ENCODE data around the gene LURAP1L. TPM values are rescaled to one million over a fixed set of nuclear protein-coding genes. Genes with fewer than 3 reads are reported as not detected.
A peak's percentile ranks its signal among the peaks of the same experiment; 100 is the strongest.

Gene LURAP1L
- total RNA-seq, 6 donors from 2014 or later = 25.4 to 59.7 (median 33.6) TPM

DNA sequence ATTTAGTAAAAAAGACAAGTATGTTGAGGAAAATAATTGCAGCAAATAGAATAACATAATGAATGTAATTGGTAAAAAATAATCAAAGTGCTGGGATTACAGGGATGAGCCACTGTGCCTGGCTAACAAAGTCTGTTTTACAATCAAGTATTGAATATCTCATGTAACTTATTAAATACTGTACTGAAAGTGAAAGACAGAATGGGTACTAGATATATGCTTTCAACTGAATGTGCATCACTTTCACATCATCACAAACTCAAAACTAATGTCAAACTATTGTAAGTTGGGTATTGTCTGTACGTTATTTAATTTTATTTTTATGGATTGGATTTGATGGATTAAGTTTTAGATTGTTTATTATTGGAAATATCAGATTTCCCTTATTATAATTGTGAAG, 58.9 kb downstream of the LURAP1L start:
- Histone ChIP-seq H3K27me3 (no peaks in the 10 kb centered on the region), H3K9me3 (peaks cover 0 to 6% (median 1%) of the 10 kb centered on the region in 4 donors), H3K4me3 (no peak overlapping the region), H3K36me3 (no peaks in the 10 kb centered on the region), H3K4me1 (peaks cover 0 to 1% (median 0%) of the 10 kb centered on the region in 4 donors), H3K27ac (no peak overlapping the region)
- DNase-seq = no peak
- TF ChIP-seq, protein P1, sequence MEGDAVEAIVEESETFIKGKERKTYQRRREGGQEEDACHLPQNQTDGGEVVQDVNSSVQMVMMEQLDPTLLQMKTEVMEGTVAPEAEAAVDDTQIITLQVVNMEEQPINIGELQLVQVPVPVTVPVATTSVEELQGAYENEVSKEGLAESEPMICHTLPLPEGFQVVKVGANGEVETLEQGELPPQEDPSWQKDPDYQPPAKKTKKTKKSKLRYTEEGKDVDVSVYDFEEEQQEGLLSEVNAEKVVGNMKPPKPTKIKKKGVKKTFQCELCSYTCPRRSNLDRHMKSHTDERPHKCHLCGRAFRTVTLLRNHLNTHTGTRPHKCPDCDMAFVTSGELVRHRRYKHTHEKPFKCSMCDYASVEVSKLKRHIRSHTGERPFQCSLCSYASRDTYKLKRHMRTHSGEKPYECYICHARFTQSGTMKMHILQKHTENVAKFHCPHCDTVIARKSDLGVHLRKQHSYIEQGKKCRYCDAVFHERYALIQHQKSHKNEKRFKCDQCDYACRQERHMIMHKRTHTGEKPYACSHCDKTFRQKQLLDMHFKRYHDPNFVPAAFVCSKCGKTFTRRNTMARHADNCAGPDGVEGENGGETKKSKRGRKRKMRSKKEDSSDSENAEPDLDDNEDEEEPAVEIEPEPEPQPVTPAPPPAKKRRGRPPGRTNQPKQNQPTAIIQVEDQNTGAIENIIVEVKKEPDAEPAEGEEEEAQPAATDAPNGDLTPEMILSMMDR (IDR thresholded peaks at IDR 0.05) = no peak
- TF ChIP-seq POLR2A (IDR thresholded peaks at IDR 0.05) (no peak), EP300 (IDR thresholded peaks at IDR 0.05) (no peak), POLR2AphosphoS5 (IDR thresholded peaks at IDR 0.05) (no peak)
- ATAC-seq (ENCODE audit: low FRiP score in 2 of 2) = no peak
- WGBS, 2 donors = 72 to 77% methylated on average over 1 of the region's 1 CpG

DNA sequence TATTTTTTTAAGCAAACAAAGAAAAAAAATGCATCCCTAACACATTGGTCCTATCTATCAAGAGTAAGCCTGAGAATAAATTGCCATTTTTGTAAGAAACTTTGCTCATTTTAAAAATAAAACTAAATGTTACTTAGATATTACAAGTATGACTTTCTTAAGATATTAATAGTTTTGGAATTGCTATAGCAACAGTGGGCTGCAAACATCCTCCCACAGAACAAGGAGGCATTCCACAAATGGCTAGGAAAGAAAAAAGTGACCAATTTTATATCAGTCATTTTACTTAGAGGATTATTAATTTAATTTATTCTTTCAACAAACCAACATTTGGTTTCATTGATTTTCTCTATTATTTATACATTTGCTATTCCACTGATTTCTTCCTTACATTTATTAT, 63.7 kb downstream of the LURAP1L start:
- peak in 1 of 2 donors; percentile 62 for ATAC-seq (ENCODE audit: low FRiP score in 2 of 2)

DNA sequence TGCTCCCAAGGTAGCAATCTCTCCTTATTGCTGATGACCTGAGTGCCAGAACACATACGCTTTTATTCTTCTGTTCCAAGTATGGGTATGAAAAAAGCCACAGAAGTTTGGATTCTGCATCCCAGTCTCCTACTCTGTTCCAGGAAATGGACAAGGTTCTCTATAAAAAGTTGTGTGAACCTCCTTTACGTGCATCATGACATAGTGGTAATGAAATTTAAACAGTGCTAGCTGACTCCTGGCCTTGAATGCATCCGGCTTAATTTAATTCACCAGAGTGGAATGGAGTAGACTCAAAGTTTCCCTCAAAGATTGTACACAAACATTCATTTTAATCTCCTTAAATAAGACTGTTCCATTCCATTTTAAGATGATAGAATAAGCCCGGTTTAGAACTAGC, 68.9 kb downstream of the LURAP1L start:
- no peak for DNase-seq
- H3K9me3 ChIP-seq = no peaks in the 10 kb centered on the region
- no peak for TF ChIP-seq POLR2A (IDR thresholded peaks at IDR 0.05)
- TF ChIP-seq POLR2AphosphoS5 (IDR thresholded peaks at IDR 0.05) = no peak
- TF ChIP-seq, protein P1 (IDR thresholded peaks at IDR 0.05) = no peak
- TF ChIP-seq EP300 (IDR thresholded peaks at IDR 0.05) = no peak
- 80 to 82% methylated on average over 4 of the region's 4 CpGs for WGBS, 2 donors
- H3K27me3 ChIP-seq = no peaks in the 10 kb centered on the region
- no peak overlapping the region for H3K4me3 ChIP-seq
- no peak for ATAC-seq (ENCODE audit: low FRiP score in 2 of 2)
- no peaks in the 10 kb centered on the region for H3K36me3 ChIP-seq
- H3K27ac ChIP-seq = no peak overlapping the region
- H3K4me1 ChIP-seq = no peaks in the 10 kb centered on the region

More for the DNA sequence above, 63.7 kb downstream of the LURAP1L start:
- TF ChIP-seq, protein P1 (IDR thresholded peaks at IDR 0.05) = no peak
- TF ChIP-seq POLR2A (IDR thresholded peaks at IDR 0.05) (no peak), EP300 (IDR thresholded peaks at IDR 0.05) (no peak), POLR2AphosphoS5 (IDR thresholded peaks at IDR 0.05) (no peak)
- Histone ChIP-seq H3K9me3 (peaks cover 0 to 6% (median 1%) of the 10 kb centered on the region in 4 donors), H3K27ac (no peak overlapping the region), H3K27me3 (no peaks in the 10 kb centered on the region), H3K4me3 (no peak overlapping the region), H3K36me3 (no peaks in the 10 kb centered on the region), H3K4me1 (no peaks in the 10 kb centered on the region)
- no peak for DNase-seq

DNA sequence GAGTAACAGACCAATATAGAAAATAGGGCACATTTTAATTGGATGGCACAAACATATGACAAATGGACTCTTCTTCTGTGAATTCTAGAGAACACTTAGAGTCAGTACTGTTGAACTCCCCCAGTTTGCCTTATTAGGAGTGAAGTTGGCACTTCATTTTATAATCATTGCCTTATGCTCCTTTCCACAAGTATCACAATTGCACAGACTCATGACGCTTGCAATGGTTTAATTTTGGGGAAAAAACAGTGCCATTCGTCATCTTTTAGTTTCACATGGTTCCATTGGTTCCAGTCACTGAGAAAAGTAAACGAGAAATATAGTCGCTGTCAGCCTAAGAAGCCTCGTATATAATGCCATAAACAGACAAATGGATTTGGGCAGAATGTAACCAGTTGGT, 71.2 kb downstream of the LURAP1L start:
- WGBS, 2 donors = 73 to 88% methylated on average over 5 of the region's 5 CpGs
- Histone ChIP-seq H3K27me3 (no peaks in the 10 kb centered on the region), H3K4me1 (peaks cover 0 to 4% (median 0%) of the 10 kb centered on the region in 4 donors), H3K4me3 (no peak overlapping the region), H3K27ac (no peak overlapping the region), H3K36me3 (no peaks in the 10 kb centered on the region), H3K9me3 (no peaks in the 10 kb centered on the region)
- no peak for DNase-seq
- no peak for ATAC-seq (ENCODE audit: low FRiP score in 2 of 2)
- TF ChIP-seq POLR2AphosphoS5 (IDR thresholded peaks at IDR 0.05) = no peak
- TF ChIP-seq EP300 (IDR thresholded peaks at IDR 0.05) = no peak
- TF ChIP-seq, protein P1 (IDR thresholded peaks at IDR 0.05) = no peak

DNA sequence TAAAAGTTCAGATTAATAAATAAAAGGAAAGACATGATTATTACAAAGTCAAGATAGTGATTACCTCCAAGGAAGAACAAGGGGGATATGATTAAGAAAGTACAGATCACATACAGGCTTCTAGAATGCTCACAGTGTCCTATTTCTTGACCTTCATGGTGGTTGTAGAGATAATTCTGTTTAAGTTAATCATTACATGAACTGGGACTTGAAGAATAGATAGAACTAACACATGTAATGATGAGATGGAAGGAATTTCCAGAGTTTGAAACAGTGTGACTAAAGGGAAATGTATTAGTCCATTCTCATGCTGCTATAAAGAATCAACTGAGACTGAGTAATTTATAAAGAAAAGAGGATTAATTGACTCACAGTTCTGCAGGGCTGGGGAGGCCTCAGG, 72.7 kb downstream of the LURAP1L start:
- TF ChIP-seq POLR2AphosphoS5 (IDR thresholded peaks at IDR 0.05) = no peak
- no peak for TF ChIP-seq EP300 (IDR thresholded peaks at IDR 0.05)
- TF ChIP-seq, protein P1 (IDR thresholded peaks at IDR 0.05) = no peak
- no peak for TF ChIP-seq POLR2A (IDR thresholded peaks at IDR 0.05)
- peaks cover 0 to 4% (median 0%) of the 10 kb centered on the region in 4 donors for H3K4me1 ChIP-seq
- no peaks in the 10 kb centered on the region for H3K36me3 ChIP-seq
- ATAC-seq (ENCODE audit: low FRiP score in 2 of 2) (no peak), DNase-seq (no peak)
- H3K27me3 ChIP-seq = no peaks in the 10 kb centered on the region
- H3K9me3 ChIP-seq = no peaks in the 10 kb centered on the region
- no peak overlapping the region for H3K27ac ChIP-seq
- no peak overlapping the region for H3K4me3 ChIP-seq

Data from upper lobe of left lung (tissue), 6 donors.